ENCODE data around the gene TSKU. TPM values are rescaled to one million over a fixed set of nuclear protein-coding genes. Genes with fewer than 3 reads are reported as not detected.
A peak's percentile ranks its signal among the peaks of the same experiment; 100 is the strongest.

The TSKU gene
- total RNA-seq, 1 donor from 2014 or later = 42.3 TPM

GRCh38 chr11:76763573-76764346 is 19.4 kb upstream of the TSKU start:
- DNase-seq (ENCODE audit: low spot score) = peak; percentile 43
- H3K27ac Mint-ChIP-seq (ENCODE audit: unreplicated experiment) = no peak overlapping the region
- no peak for TF ChIP-seq CTCF (IDR thresholded peaks at IDR 0.05)

DNA sequence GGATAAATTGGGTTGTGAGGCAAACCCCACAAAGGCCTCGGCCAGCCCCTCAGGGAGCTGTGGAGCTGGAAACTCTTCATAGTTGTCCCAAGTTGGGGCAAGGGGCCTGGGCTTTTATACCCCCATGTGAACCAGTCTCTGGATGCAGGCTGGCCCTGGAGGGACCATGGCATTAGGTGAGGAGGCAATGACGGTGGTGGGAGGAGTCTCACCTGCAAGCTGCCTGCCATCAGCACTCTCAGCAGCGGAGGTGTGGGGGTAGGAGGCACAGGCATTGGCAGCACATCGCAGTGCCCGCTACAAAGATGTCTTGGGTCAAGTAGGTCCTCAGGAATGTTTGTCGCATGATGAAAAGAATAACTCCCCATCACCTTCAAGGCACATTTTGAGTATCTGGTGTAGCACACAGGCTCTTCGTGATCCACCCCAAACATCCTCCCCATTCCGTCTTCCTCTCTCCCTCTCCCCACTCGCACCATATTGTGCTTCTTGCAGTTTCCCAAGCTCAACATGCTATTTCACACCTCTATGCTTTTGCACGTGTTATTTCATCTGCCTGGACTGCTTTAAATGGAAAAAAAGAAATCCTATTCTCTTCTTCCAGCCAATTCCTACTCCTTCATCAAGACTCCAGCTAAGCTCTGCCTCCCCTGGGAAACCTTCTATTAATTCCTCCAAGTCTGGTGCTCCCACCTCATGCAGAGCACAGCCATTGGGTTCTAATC is 18.1 kb upstream of the TSKU start:
- Mint-ChIP-seq H3K4me3 (ENCODE audit: unreplicated experiment) (no peak overlapping the region), H3K4me1 (ENCODE audit: low read depth) (peaks cover 61% of the 10 kb centered on the region), H3K27me3 (ENCODE audit: low read depth) (no peaks in the 10 kb centered on the region)

More at GRCh38 chr11:76763573-76764346, 19.4 kb upstream of the TSKU start:
- no peaks in the 10 kb centered on the region for H3K27me3 Mint-ChIP-seq (ENCODE audit: low read depth)
- H3K9me3 Mint-ChIP-seq (ENCODE audit: low read depth) = no peaks in the 10 kb centered on the region
- no peaks in the 10 kb centered on the region for H3K36me3 Mint-ChIP-seq (ENCODE audit: low read depth)
- no peak overlapping the region for H3K4me3 Mint-ChIP-seq (ENCODE audit: unreplicated experiment)
- peaks cover 48% of the 10 kb centered on the region for H3K4me1 Mint-ChIP-seq (ENCODE audit: low read depth)

GRCh38 chr11:76765863-76766350 is 17.2 kb upstream of the TSKU start:
- H3K27ac Mint-ChIP-seq (ENCODE audit: unreplicated experiment) = no peak overlapping the region
- peaks cover 69% of the 10 kb centered on the region for H3K4me1 Mint-ChIP-seq (ENCODE audit: low read depth)
- TF ChIP-seq CTCF (IDR thresholded peaks at IDR 0.05) = no peak
- no peaks in the 10 kb centered on the region for H3K9me3 Mint-ChIP-seq (ENCODE audit: low read depth)
- no peak overlapping the region for H3K4me3 Mint-ChIP-seq (ENCODE audit: unreplicated experiment)
- peak; percentile 56 for DNase-seq (ENCODE audit: low spot score)
- no peaks in the 10 kb centered on the region for H3K36me3 Mint-ChIP-seq (ENCODE audit: low read depth)
- no peaks in the 10 kb centered on the region for H3K27me3 Mint-ChIP-seq (ENCODE audit: low read depth)

More for the DNA sequence above, 18.1 kb upstream of the TSKU start:
- TF ChIP-seq CTCF (IDR thresholded peaks at IDR 0.05) = no peak
- Mint-ChIP-seq H3K9me3 (ENCODE audit: low read depth) (no peaks in the 10 kb centered on the region), H3K36me3 (ENCODE audit: low read depth) (no peaks in the 10 kb centered on the region), H3K27ac (ENCODE audit: unreplicated experiment) (no peak overlapping the region)
- DNase-seq (ENCODE audit: low spot score) = peak; percentile 86

DNA sequence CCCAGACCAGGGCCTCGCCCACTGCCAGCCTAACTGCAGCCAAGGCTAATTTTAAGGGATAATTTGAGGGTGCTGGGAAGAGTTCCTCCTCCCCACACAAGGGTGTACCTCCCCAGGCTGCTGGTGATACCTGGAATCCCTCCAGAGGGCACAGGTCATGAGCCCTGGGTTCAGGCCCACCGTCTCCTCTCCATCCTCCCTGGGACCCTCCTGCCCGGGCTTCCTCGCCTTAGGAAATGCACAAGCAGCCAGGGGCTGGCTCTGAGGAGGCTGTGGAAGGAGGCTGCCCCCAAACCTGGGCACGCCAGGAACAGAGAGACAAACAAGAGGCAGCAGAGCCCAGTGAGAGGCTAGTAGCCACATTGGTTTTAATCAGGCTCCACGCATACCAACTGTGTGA is 16.6 kb upstream of the TSKU start:
- Mint-ChIP-seq H3K36me3 (ENCODE audit: low read depth) (no peaks in the 10 kb centered on the region), H3K27ac (ENCODE audit: unreplicated experiment) (no peak overlapping the region), H3K4me1 (ENCODE audit: low read depth) (peaks cover 75% of the 10 kb centered on the region), H3K9me3 (ENCODE audit: low read depth) (no peaks in the 10 kb centered on the region), H3K27me3 (ENCODE audit: low read depth) (no peaks in the 10 kb centered on the region), H3K4me3 (ENCODE audit: unreplicated experiment) (no peak overlapping the region)
- peak; percentile 43 for DNase-seq (ENCODE audit: low spot score)
- no peak for TF ChIP-seq CTCF (IDR thresholded peaks at IDR 0.05)

DNA sequence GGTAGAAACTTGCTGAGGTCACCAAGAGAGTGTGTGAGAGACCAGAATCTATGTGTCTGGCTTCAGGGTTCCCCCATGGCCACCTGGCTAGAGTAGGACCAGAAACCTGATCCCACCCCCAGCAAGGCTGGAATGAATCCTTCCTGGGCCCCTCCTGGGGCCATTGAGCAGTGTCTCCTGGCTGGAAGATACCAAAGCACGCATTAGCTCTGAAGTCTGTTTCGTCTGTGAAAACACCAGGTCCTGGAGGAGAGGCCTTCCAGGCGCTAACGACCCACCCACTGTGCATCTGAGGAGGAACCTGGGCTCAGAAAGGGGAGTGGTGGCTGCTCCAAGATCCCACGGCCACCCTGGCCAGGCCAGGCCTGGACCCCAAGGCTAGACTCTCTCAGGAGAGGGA is 15.5 kb upstream of the TSKU start:
- no peak for TF ChIP-seq CTCF (IDR thresholded peaks at IDR 0.05)
- Mint-ChIP-seq H3K36me3 (ENCODE audit: low read depth) (no peaks in the 10 kb centered on the region), H3K4me1 (ENCODE audit: low read depth) (peaks cover 86% of the 10 kb centered on the region), H3K9me3 (ENCODE audit: low read depth) (no peaks in the 10 kb centered on the region), H3K27me3 (ENCODE audit: low read depth) (no peaks in the 10 kb centered on the region), H3K4me3 (ENCODE audit: unreplicated experiment) (no peak overlapping the region), H3K27ac (ENCODE audit: unreplicated experiment) (peak overlapping the region; percentile 88)
- DNase-seq (ENCODE audit: low spot score) = peak; percentile 48
